H9 (cell line): ENCODE measurements around the gene LRRC23. TPM values are rescaled to one million over a fixed set of nuclear protein-coding genes. Genes with fewer than 3 reads are reported as not detected.

ENCODE experiments used
- DNase-seq: peaks from one replicate; pipeline ENCODE4 v3.0.0-alpha.2; 2017
- H2AFZ ChIP-seq: one replicate; pipeline ENCODE4 v1.6.1; 2013; ENCODE audit warnings: mild to moderate bottlenecking, low read length, control low read depth, moderate library complexity
- H2AK5ac ChIP-seq: 2 replicates; pipeline ENCODE4 v1.6.1; 2013; ENCODE audit warnings: low read length, control low read depth, mixed read lengths; ENCODE audit not compliant: insufficient read length
- H2BK120ac ChIP-seq: one replicate; pipeline ENCODE4 v1.6.1; 2013; ENCODE audit warnings: low read depth, mild to moderate bottlenecking, low read length, control low read depth, inconsistent platforms; ENCODE audit not compliant: poor library complexity, severe bottlenecking
- H2BK12ac ChIP-seq: 2 replicates; pipeline ENCODE4 v1.6.1; 2013; ENCODE audit warnings: low read length, control low read depth, mixed read lengths, low read depth; ENCODE audit not compliant: insufficient read length
- H2BK15ac ChIP-seq: 2 replicates; pipeline ENCODE4 v1.6.1; 2013; ENCODE audit warnings: low read depth, low read length, control low read depth
- H2BK20ac ChIP-seq: one replicate; pipeline ENCODE4 v1.6.1; 2013; ENCODE audit warnings: low read depth, mild to moderate bottlenecking, low read length, control low read depth, inconsistent platforms; ENCODE audit not compliant: poor library complexity, severe bottlenecking
- H2BK5ac ChIP-seq: 2 replicates; pipeline ENCODE4 v1.6.1; 2013; ENCODE audit warnings: low read length, control low read depth, mixed read lengths; ENCODE audit not compliant: insufficient read length
- H3K14ac ChIP-seq: 2 replicates; pipeline ENCODE4 v1.6.1; 2013; ENCODE audit warnings: low read length, control low read depth; ENCODE audit not compliant: insufficient read depth
- H3K18ac ChIP-seq: 2 replicates; pipeline ENCODE4 v1.6.1; 2013; ENCODE audit warnings: low read depth, mild to moderate bottlenecking, mixed read lengths, low read length, control low read depth; ENCODE audit not compliant: insufficient read length
- H3K23ac ChIP-seq: 2 replicates; pipeline ENCODE4 v1.6.1; 2013; ENCODE audit warnings: low read length, control low read depth, mixed read lengths, low read depth; ENCODE audit not compliant: insufficient read length
- H3K23me2 ChIP-seq: 2 replicates; pipeline ENCODE4 v1.6.1; 2013; ENCODE audit warnings: low read depth, mild to moderate bottlenecking, mixed read lengths, low read length, control low read depth; ENCODE audit not compliant: insufficient read length, poor library complexity, severe bottlenecking
- H3K27ac ChIP-seq: 2 replicates; pipeline ENCODE4 v1.5.1; 2013; ENCODE audit warnings: low read length, control low read depth, mixed read lengths, low read depth; ENCODE audit not compliant: insufficient read length
- H3K27me3 ChIP-seq: 2 replicates; pipeline ENCODE4 v1.6.1; 2013; ENCODE audit warnings: low read length, control low read depth, inconsistent platforms; ENCODE audit not compliant: insufficient read depth
- H3K4ac ChIP-seq: 2 replicates; pipeline ENCODE4 v1.6.1; 2013; ENCODE audit warnings: low read depth, mild to moderate bottlenecking, control low read depth, inconsistent platforms, low read length, moderate library complexity
- H3K4me1 ChIP-seq: 2 replicates; pipeline ENCODE4 v1.6.1; 2013; ENCODE audit warnings: low read length, control low read depth, inconsistent platforms; ENCODE audit not compliant: insufficient read depth
- H3K4me2 ChIP-seq: 2 replicates; pipeline ENCODE4 v1.6.1; 2013; ENCODE audit warnings: low read length, control low read depth, mixed read lengths; ENCODE audit not compliant: insufficient read length, insufficient read depth
- H3K56ac ChIP-seq: 2 replicates; pipeline ENCODE4 v1.6.1; 2013; ENCODE audit warnings: low read depth, mild to moderate bottlenecking, mixed read lengths, low read length, control low read depth; ENCODE audit not compliant: insufficient read length
- H3K79me1 ChIP-seq: 2 replicates; pipeline ENCODE4 v1.6.1; 2013; ENCODE audit warnings: low read depth, mild to moderate bottlenecking, moderate library complexity, low read length, control low read depth, inconsistent platforms; ENCODE audit not compliant: insufficient read depth, poor library complexity, severe bottlenecking
- H3K79me2 ChIP-seq: 2 replicates; pipeline ENCODE4 v1.6.1; 2013; ENCODE audit warnings: low read length, control low read depth, inconsistent platforms; ENCODE audit not compliant: insufficient read depth
- H3K9ac ChIP-seq: 2 replicates; pipeline ENCODE4 v1.6.1; 2013; ENCODE audit warnings: low read length, control low read depth, mixed read lengths; ENCODE audit not compliant: insufficient read length; ENCODE audit errors: extremely low read depth
- H3K9me3 ChIP-seq: one replicate; pipeline ENCODE4 v1.6.1; 2013; ENCODE audit warnings: low read depth, low read length, inconsistent platforms; ENCODE audit not compliant: control insufficient read depth
- H3T11ph ChIP-seq: one replicate; pipeline ENCODE4 v1.6.1; 2013; ENCODE audit warnings: mild to moderate bottlenecking, low read length, control low read depth, inconsistent platforms
- H4K20me1 ChIP-seq: one replicate; pipeline ENCODE4 v1.6.1; 2013; ENCODE audit not compliant: control insufficient read depth, insufficient read length, insufficient read depth
- H4K5ac ChIP-seq: 2 replicates; pipeline ENCODE4 v1.6.1; 2013; ENCODE audit warnings: low read depth, mild to moderate bottlenecking, mixed read lengths, low read length, control low read depth; ENCODE audit not compliant: insufficient read length
- H4K8ac ChIP-seq: replicated peaks from 2 replicates; pipeline ENCODE4 v1.6.1; 2013; ENCODE audit warnings: low read length, control low read depth, mixed read lengths, low read depth; ENCODE audit not compliant: insufficient read length
- H4K91ac ChIP-seq: 2 replicates; pipeline ENCODE4 v1.6.1; 2013; ENCODE audit warnings: low read depth, mild to moderate bottlenecking, moderate library complexity, mixed read lengths, low read length, control low read depth; ENCODE audit not compliant: insufficient read length
- H3K27ac Mint-ChIP-seq, 3 experiments: 2 replicates in 2 of 3; 3 replicates in 1 of 3; pipeline ENCODE4 v1.8.0; 2020 to 2021; ENCODE audit warnings: mixed read lengths in 3 of 3, mild to moderate bottlenecking in 1 of 3, moderate library complexity in 1 of 3
- H3K27me3 Mint-ChIP-seq: 2 replicates; pipeline ENCODE4 v1.8.0; 2021; ENCODE audit warnings: low read depth, mild to moderate bottlenecking, moderate library complexity, mixed read lengths
- H3K36me3 Mint-ChIP-seq, 3 experiments: 2 replicates in 2 of 3; 3 replicates in 1 of 3; pipeline ENCODE4 v1.8.0; 2020 to 2021; ENCODE audit warnings: low read depth in 3 of 3, mixed read lengths in 3 of 3; ENCODE audit not compliant: insufficient read depth in 1 of 3
- H3K4me1 Mint-ChIP-seq, 2 experiments: 2 replicates each; pipeline ENCODE4 v1.8.0; 2020; ENCODE audit warnings: mixed read lengths in 2 of 2
- H3K4me3 Mint-ChIP-seq, 2 experiments: 2 replicates in 1 of 2; 3 replicates in 1 of 2; pipeline ENCODE4 v1.8.0; 2020 to 2021; ENCODE audit warnings: mild to moderate bottlenecking in 2 of 2, mixed read lengths in 2 of 2, moderate library complexity in 1 of 2
- H3K9me3 Mint-ChIP-seq, 2 experiments: 2 replicates in 1 of 2; 3 replicates in 1 of 2; pipeline ENCODE4 v1.8.0; 2020; ENCODE audit warnings: mild to moderate bottlenecking in 2 of 2, mixed read lengths in 2 of 2, moderate library complexity in 1 of 2
- WGBS: extraction: QIAGEN DNeasy Blood & Tissue Kit; methylation state at CpG from one replicate; pipeline ENCODE4 v1.1.7; 2013; ENCODE audit warnings: missing lambda C conversion rate, low lambda C conversion rate, mixed read lengths; ENCODE audit not compliant: insufficient read length; ENCODE audit errors: extremely low coverage; 5-methylcytosine and 5-hydroxymethylcytosine counted together
- total RNA-seq: library from RNA; stranded (reverse); gene quantifications from 2 replicates; pipeline ENCODE4 v1.2.1, GENCODE V29; 2021
- TF ChIP-seq, protein P1 (sequence below): fragments of 200-600 bp; sonication (generic); conservative IDR thresholded peaks from 3 replicates; pipeline ENCODE4 v1.8.0; 2021; ENCODE audit warnings: antibody characterized with exemption, mild to moderate bottlenecking

The LRRC23 gene
- total RNA-seq, 1 experiment from 2014 or later: 2.1 TPM

DNA sequence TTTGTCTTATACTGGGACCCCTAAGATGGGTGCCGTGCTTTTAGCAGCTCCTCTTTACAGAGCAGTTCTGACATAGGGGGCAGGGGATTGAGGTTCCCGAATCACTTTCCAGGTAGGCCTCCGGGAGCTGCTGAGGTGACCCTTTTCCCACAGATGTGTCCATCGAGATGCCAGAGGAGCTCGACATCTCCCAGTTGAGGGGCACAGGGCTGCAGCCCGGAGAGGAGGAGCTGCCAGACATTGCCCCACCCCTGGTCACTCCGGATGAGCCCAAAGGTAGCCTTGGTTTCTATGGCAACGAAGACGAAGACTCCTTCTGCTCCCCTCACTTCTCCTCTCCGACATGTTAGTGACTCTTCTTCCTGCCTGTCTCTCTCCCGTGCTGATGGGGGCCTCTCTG lies 41.6 kb upstream of the LRRC23 start:
- peaks cover 1% of the 10 kb centered on the region; the same call in 1 of the 2 replicates for H3K79me2 ChIP-seq
- H3K79me1 ChIP-seq: no peaks in the 10 kb centered on the region
- H3K23me2 ChIP-seq: peaks cover 5% of the 10 kb centered on the region
- H3K9me3 Mint-ChIP-seq: no peaks in the 10 kb centered on the region
- H2AFZ ChIP-seq: no peak overlapping the region
- no peak overlapping the region for H3K27ac ChIP-seq
- no peak overlapping the region for H3K14ac ChIP-seq
- no peak overlapping the region for H3K4me3 Mint-ChIP-seq
- no peak overlapping the region; a peak in 1 of 7 replicates for H3K27ac Mint-ChIP-seq
- no peak overlapping the region for H3K9ac ChIP-seq
- peaks cover 46 to 76% (median 71%) of the 10 kb centered on the region in 3 experiments; a peak in 6 of 7 replicates for H3K36me3 Mint-ChIP-seq
- H3K9me3 ChIP-seq: no peaks in the 10 kb centered on the region
- no peak overlapping the region for H3K4me2 ChIP-seq
- no peak overlapping the region for H2BK20ac ChIP-seq
- no peaks in the 10 kb centered on the region for H4K20me1 ChIP-seq
- no peak overlapping the region for H2AK5ac ChIP-seq
- H3K4me1 ChIP-seq: no peaks in the 10 kb centered on the region; the same call in 1 of the 2 replicates
- H3K23ac ChIP-seq: no peak overlapping the region
- no peak overlapping the region for H4K8ac ChIP-seq
- no peak overlapping the region for H3K18ac ChIP-seq
- WGBS: no CpG with 5 or more reads among the region's 11 CpGs
- DNase-seq: no peak
- no peak overlapping the region for H3K4ac ChIP-seq
- no peak overlapping the region for H2BK120ac ChIP-seq
- H2BK5ac ChIP-seq: no peak overlapping the region
- H3K4me1 Mint-ChIP-seq: peaks cover 15 to 16% of the 10 kb centered on the region in 2 experiments
- no peaks in the 10 kb centered on the region for H3K27me3 ChIP-seq
- no peak overlapping the region for H4K91ac ChIP-seq
- TF ChIP-seq, protein P1, sequence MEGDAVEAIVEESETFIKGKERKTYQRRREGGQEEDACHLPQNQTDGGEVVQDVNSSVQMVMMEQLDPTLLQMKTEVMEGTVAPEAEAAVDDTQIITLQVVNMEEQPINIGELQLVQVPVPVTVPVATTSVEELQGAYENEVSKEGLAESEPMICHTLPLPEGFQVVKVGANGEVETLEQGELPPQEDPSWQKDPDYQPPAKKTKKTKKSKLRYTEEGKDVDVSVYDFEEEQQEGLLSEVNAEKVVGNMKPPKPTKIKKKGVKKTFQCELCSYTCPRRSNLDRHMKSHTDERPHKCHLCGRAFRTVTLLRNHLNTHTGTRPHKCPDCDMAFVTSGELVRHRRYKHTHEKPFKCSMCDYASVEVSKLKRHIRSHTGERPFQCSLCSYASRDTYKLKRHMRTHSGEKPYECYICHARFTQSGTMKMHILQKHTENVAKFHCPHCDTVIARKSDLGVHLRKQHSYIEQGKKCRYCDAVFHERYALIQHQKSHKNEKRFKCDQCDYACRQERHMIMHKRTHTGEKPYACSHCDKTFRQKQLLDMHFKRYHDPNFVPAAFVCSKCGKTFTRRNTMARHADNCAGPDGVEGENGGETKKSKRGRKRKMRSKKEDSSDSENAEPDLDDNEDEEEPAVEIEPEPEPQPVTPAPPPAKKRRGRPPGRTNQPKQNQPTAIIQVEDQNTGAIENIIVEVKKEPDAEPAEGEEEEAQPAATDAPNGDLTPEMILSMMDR: no peak
- H4K5ac ChIP-seq: no peak overlapping the region
- H3K56ac ChIP-seq: no peak overlapping the region
- H3T11ph ChIP-seq: no peak overlapping the region
- H2BK12ac ChIP-seq: no peak overlapping the region
- H2BK15ac ChIP-seq: no peak overlapping the region
- no peaks in the 10 kb centered on the region for H3K27me3 Mint-ChIP-seq
